ENCODE measurements around the gene MIAT.

- TF ChIP-seq POLR2AphosphoS5 (IDR thresholded peaks at IDR 0.05) (no peak), POLR2A (IDR thresholded peaks at IDR 0.05) (no peak)
Observed at GRCh38 chr22:26621663-26622062, 35.7 kb upstream of the MIAT start, which contains the start of gene CRYBA4.
